Measurements from ENCODE around the gene PSMD2.
A peak's percentile ranks its signal among the peaks of the same experiment; 100 is the strongest.

PSMD2 gene

GRCh38 chr3:184352149-184352785 is 53.2 kb downstream of the PSMD2 start:
- H3K4me1 ChIP-seq (ENCODE audit: control insufficient read depth, insufficient read depth, low read length): peaks cover 14% of the 10 kb centered on the region
- peaks cover 55% of the 10 kb centered on the region for H3K36me3 ChIP-seq (ENCODE audit: control insufficient read depth, insufficient read depth, low read length)
- no peaks in the 10 kb centered on the region for H3K27me3 ChIP-seq (ENCODE audit: control insufficient read depth, insufficient read depth, low read length)
- peak overlapping the region; percentile 53 for H3K27ac ChIP-seq (ENCODE audit: low read depth, low read length)
- no peaks in the 10 kb centered on the region for H3K9me3 ChIP-seq (ENCODE audit: control insufficient read depth, insufficient read depth, low read length)
- H3K9ac ChIP-seq (ENCODE audit: low read depth, low read length): no peak overlapping the region
- H3K4me3 ChIP-seq (ENCODE audit: low read depth, low read length): no peak overlapping the region

- H3K4me1 ChIP-seq (ENCODE audit: control insufficient read depth, insufficient read depth, low read length): peaks cover 14% of the 10 kb centered on the region
- no peaks in the 10 kb centered on the region for H3K27me3 ChIP-seq (ENCODE audit: control insufficient read depth, insufficient read depth, low read length)
- peaks cover 55% of the 10 kb centered on the region for H3K36me3 ChIP-seq (ENCODE audit: control insufficient read depth, insufficient read depth, low read length)
- no peak overlapping the region for H3K27ac ChIP-seq (ENCODE audit: low read depth, low read length)
- H3K9ac ChIP-seq (ENCODE audit: low read depth, low read length): no peak overlapping the region
- no peaks in the 10 kb centered on the region for H3K9me3 ChIP-seq (ENCODE audit: control insufficient read depth, insufficient read depth, low read length)
- no peak overlapping the region for H3K4me3 ChIP-seq (ENCODE audit: low read depth, low read length)
Measured at GRCh38 chr3:184352897-184353545, 54.0 kb downstream of the PSMD2 start.

GRCh38 chr3:184353546-184353941 is 54.5 kb downstream of the PSMD2 start:
- Histone ChIP-seq H3K4me3 (ENCODE audit: low read depth, low read length) (no peak overlapping the region), H3K4me1 (ENCODE audit: control insufficient read depth, insufficient read depth, low read length) (peaks cover 14% of the 10 kb centered on the region), H3K9me3 (ENCODE audit: control insufficient read depth, insufficient read depth, low read length) (no peaks in the 10 kb centered on the region), H3K9ac (ENCODE audit: low read depth, low read length) (no peak overlapping the region), H3K27me3 (ENCODE audit: control insufficient read depth, insufficient read depth, low read length) (no peaks in the 10 kb centered on the region), H3K27ac (ENCODE audit: low read depth, low read length) (no peak overlapping the region), H3K36me3 (ENCODE audit: control insufficient read depth, insufficient read depth, low read length) (peaks cover 60% of the 10 kb centered on the region)

- H3K27me3 ChIP-seq (ENCODE audit: control insufficient read depth, insufficient read depth, low read length): peaks cover 2% of the 10 kb centered on the region; the same call in 1 of the 2 replicates
- peaks cover 62% of the 10 kb centered on the region for H3K36me3 ChIP-seq (ENCODE audit: control insufficient read depth, insufficient read depth, low read length)
- H3K9me3 ChIP-seq (ENCODE audit: control insufficient read depth, insufficient read depth, low read length): no peaks in the 10 kb centered on the region
- H3K4me1 ChIP-seq (ENCODE audit: control insufficient read depth, insufficient read depth, low read length): peaks cover 16% of the 10 kb centered on the region
- no peak overlapping the region for H3K9ac ChIP-seq (ENCODE audit: low read depth, low read length)
- no peak overlapping the region for H3K27ac ChIP-seq (ENCODE audit: low read depth, low read length)
- no peak overlapping the region for H3K4me3 ChIP-seq (ENCODE audit: low read depth, low read length)
Measured at GRCh38 chr3:184354121-184354728, 55.2 kb downstream of the PSMD2 start.

DNA sequence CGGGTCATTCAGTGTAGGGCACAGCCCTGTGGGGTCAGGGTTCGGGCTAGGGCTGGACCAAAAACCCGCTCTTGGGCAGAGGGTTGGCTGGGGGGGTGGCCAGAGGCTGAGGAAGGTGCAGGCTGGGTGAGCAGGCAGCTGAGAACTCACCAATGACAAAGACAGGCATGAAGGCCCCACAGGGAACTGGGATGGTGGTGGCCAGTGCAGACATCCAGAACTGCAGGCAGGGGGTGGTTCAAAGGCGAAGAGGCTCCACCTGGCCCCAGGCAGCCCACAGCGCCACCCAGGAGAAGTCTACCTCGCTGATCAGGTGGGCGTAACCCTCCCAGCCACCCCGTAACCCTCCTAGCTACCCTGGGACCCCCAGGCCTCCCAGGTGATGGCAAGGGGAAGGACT is 55.7 kb downstream of the PSMD2 start:
- Histone ChIP-seq H3K9ac (ENCODE audit: low read depth, low read length) (no peak overlapping the region), H3K36me3 (ENCODE audit: control insufficient read depth, insufficient read depth, low read length) (peaks cover 62% of the 10 kb centered on the region), H3K4me1 (ENCODE audit: control insufficient read depth, insufficient read depth, low read length) (peaks cover 19% of the 10 kb centered on the region), H3K27ac (ENCODE audit: low read depth, low read length) (no peak overlapping the region), H3K27me3 (ENCODE audit: control insufficient read depth, insufficient read depth, low read length) (peaks cover 3% of the 10 kb centered on the region; the same call in 1 of the 2 replicates), H3K9me3 (ENCODE audit: control insufficient read depth, insufficient read depth, low read length) (no peaks in the 10 kb centered on the region), H3K4me3 (ENCODE audit: low read depth, low read length) (no peak overlapping the region)

- Histone ChIP-seq H3K9me3 (ENCODE audit: control insufficient read depth, insufficient read depth, low read length) (no peaks in the 10 kb centered on the region), H3K4me1 (ENCODE audit: control insufficient read depth, insufficient read depth, low read length) (peaks cover 24% of the 10 kb centered on the region), H3K27ac (ENCODE audit: low read depth, low read length) (no peak overlapping the region), H3K27me3 (ENCODE audit: control insufficient read depth, insufficient read depth, low read length) (peaks cover 9% of the 10 kb centered on the region), H3K36me3 (ENCODE audit: control insufficient read depth, insufficient read depth, low read length) (peaks cover 62% of the 10 kb centered on the region), H3K9ac (ENCODE audit: low read depth, low read length) (no peak overlapping the region), H3K4me3 (ENCODE audit: low read depth, low read length) (no peak overlapping the region)
Measured at GRCh38 chr3:184355261-184356040, 56.4 kb downstream of the PSMD2 start.

DNA sequence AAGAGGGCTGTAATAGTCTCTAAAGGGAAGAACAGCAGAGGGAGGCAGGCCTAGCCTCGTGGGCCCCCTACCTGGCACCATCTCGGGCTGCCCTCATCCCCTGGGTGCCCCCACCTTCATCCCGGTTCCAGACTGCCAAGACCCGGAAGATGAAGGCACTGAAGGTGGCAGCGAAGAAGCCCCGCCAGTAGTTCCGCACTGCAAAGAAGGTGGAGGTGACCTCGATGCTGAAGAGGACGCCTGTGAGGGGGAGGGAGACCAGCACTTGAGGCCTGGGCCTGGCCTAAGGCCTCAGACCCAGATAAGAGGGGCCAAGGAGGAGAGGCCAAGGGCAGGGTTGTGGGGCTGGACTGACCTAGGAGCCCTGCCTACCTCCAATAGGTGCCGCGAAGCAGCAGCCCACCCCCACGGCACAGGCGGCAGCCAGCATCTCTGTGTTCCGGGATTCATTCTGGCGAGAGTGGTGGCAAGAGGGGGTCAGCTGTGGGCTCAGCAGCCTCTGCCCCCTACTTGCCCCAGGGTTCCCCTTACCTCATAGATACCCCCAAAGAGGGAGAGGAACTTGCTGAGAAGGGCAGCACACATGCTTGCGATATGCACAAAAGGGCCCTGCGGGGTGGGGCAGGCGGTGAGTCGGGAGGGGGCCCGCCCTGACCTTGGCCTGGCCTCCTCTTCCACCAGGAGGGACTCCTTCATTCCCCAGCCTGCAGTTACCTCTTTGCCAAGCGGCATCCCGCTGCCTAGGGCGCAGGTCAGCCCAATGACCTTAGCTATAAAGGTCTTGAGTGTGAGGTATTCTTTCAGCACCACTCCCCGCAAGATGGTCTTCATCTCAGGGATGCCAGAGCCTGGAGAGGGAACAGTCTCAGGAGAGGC is 58.4 kb downstream of the PSMD2 start:
- peaks cover 13% of the 10 kb centered on the region for H3K4me1 ChIP-seq (ENCODE audit: control insufficient read depth, insufficient read depth, low read length)

GRCh38 chr3:184358124-184358767 is 59.2 kb downstream of the PSMD2 start:
- Histone ChIP-seq H3K9ac (ENCODE audit: low read depth, low read length) (no peak overlapping the region), H3K36me3 (ENCODE audit: control insufficient read depth, insufficient read depth, low read length) (peaks cover 44% of the 10 kb centered on the region)

More for the DNA sequence above, 58.4 kb downstream of the PSMD2 start:
- Histone ChIP-seq H3K9ac (ENCODE audit: low read depth, low read length) (no peak overlapping the region), H3K4me3 (ENCODE audit: low read depth, low read length) (no peak overlapping the region), H3K27me3 (ENCODE audit: control insufficient read depth, insufficient read depth, low read length) (peaks cover 17% of the 10 kb centered on the region), H3K36me3 (ENCODE audit: control insufficient read depth, insufficient read depth, low read length) (peaks cover 51% of the 10 kb centered on the region), H3K9me3 (ENCODE audit: control insufficient read depth, insufficient read depth, low read length) (no peaks in the 10 kb centered on the region), H3K27ac (ENCODE audit: low read depth, low read length) (no peak overlapping the region)

More at GRCh38 chr3:184358124-184358767, 59.2 kb downstream of the PSMD2 start:
- Histone ChIP-seq H3K9me3 (ENCODE audit: control insufficient read depth, insufficient read depth, low read length) (no peaks in the 10 kb centered on the region), H3K4me1 (ENCODE audit: control insufficient read depth, insufficient read depth, low read length) (peaks cover 13% of the 10 kb centered on the region), H3K27ac (ENCODE audit: low read depth, low read length) (no peak overlapping the region), H3K4me3 (ENCODE audit: low read depth, low read length) (no peak overlapping the region), H3K27me3 (ENCODE audit: control insufficient read depth, insufficient read depth, low read length) (peaks cover 17% of the 10 kb centered on the region)

Data from HUES48 (cell line).